GM18870 (cell line): ENCODE measurements around the gene OXA1L.
"Not testable (repeated sequence)": the region's sequence is repeated elsewhere in the genome, so short reads cannot be mapped to it uniquely, and the experiment has no call there.

Source experiments
- ATAC-seq: cut with Tn5 transposase; IDR thresholded peaks from one replicate; pipeline ENCODE4 v1.9.1; 2021; ENCODE audit warnings: moderate library complexity; ENCODE audit not compliant: unreplicated experiment

The OXA1L gene

GRCh38 chr14:22768947-22769346, 2.5 kb downstream of the OXA1L start:
- ATAC-seq = no peak

- ATAC-seq = no peak
Measured at GRCh38 chr14:22769369-22769768, 2.9 kb downstream of the OXA1L start.

GRCh38 chr14:22770481-22771187, 4.1 kb downstream of the OXA1L start:
- no peak for ATAC-seq

DNA sequence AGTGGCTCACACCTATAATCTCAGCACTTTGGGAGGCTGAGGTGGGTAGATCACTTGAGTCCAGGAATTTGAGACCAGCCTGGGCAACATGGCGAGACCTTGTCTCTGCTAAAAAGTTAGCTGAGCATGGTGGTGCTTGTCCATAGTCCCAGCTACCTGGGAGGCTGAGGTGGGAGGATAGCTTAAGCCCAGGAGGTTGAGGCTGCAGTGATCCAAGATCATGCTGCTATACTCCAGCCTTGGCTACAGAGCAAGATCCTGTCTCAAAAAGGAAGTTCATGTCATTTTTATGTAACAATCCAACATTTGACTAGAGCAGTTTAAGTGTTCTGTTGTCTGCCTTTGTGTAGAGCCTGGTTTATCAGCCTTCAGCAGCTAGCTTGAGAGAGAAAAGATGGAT, 6.2 kb downstream of the OXA1L start:
- ATAC-seq = no peak

GRCh38 chr14:22773162-22774010, 6.9 kb downstream of the OXA1L start:
- no peak for ATAC-seq

- ATAC-seq = no peak
Measured at GRCh38 chr14:22774011-22774706, 7.7 kb downstream of the OXA1L start.

DNA sequence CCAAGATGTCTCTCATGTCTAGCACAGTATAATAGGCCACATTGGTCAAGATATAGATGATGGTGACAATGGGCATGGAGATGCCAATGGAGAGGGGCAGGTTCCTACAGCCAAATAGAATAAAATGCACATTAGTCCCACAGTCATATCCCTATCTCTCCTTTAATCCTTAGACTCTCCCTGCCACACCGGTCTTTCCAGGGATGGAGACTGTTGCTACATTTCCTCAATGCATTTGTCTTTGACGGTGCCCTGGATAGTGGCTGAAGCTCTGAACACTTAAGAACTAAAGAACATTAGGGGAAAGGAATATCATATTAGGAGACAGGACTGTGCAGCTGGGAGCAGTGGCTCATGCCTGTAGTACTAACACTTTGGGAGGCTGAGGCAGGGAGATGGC, 9.7 kb downstream of the OXA1L start:
- no peak for ATAC-seq

GRCh38 chr14:22776849-22777248, 10.4 kb downstream of the OXA1L start:
- not testable (repeated sequence) for ATAC-seq

DNA sequence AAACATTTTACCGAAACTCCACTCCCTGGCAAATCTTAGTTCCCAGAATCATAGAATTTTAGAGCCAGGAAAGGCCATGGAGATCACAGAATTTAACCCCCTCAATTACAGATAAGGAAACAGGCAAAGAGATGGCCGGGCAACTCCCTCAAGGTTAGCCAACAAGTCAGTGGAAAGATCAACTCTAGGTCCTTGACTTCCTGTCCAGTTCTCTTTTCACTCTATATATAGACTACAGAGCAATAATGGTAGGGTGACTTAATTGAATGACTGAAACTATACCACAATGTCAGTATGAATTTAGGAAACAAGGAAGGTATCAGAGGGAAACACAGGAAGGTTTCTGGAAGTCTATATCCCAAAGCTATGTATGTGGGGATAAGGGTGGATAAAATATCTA, 11.6 kb downstream of the OXA1L start:
- no peak for ATAC-seq

DNA sequence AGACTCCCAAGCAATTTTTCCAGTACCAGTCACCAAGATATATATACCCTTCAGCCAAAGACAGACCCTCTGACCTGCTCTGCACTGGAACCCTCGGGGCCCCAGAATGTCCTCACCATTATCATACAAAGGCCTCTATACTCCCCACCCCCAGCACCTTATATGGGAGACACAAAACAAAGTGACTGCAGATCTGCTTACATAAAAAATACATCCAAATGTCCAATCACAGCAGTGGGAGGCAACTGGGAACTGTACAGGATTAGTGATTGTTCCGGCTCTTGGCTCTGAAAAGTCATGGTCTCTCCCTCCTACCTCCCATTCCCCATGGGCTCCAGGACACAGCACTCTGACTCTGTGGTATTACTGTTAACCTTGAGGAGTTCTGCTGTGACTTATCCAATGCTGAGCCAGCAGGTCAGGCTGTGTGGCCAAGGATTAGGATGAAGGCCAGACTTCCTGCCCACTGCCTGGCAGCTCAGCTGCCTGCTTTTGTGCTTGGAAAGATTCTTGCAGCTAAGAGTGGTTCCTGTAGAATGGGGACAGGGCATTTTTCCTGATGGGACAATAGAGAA, 13.7 kb downstream of the OXA1L start:
- ATAC-seq = no peak

- ATAC-seq = no peak
Measured at GRCh38 chr14:22780941-22781300, 14.4 kb downstream of the OXA1L start.

- ATAC-seq = no peak
Measured at GRCh38 chr14:22781301-22781991, 15.0 kb downstream of the OXA1L start.

GRCh38 chr14:22786685-22787084, 20.2 kb downstream of the OXA1L start:
- ATAC-seq = no peak

- ATAC-seq = no peak
Measured at GRCh38 chr14:22791301-22791700, 24.8 kb downstream of the OXA1L start.

- no peak for ATAC-seq
Measured at GRCh38 chr14:22792158-22792557, 25.7 kb downstream of the OXA1L start.

GRCh38 chr14:22793550-22793949, 27.1 kb downstream of the OXA1L start:
- ATAC-seq = not testable (repeated sequence)

DNA sequence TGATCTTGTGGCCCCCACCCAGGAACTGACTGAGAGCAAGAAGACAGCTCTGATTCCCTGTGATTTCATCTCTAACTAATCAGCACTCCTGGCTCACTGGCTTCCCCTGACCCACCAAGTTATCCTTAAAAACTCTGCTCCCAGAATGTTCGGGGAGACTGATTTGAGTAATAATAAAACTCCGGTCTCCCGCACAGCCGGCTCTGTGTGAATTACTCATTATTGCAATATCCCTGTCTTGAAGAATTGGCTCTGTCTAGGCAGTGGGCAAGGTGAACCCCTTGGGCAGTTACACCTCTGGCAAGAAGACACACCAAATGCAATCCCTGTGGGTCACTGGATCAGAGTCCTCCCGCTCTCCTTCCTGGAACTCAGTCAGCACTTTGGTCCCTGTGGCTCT, 27.5 kb downstream of the OXA1L start:
- no peak for ATAC-seq

DNA sequence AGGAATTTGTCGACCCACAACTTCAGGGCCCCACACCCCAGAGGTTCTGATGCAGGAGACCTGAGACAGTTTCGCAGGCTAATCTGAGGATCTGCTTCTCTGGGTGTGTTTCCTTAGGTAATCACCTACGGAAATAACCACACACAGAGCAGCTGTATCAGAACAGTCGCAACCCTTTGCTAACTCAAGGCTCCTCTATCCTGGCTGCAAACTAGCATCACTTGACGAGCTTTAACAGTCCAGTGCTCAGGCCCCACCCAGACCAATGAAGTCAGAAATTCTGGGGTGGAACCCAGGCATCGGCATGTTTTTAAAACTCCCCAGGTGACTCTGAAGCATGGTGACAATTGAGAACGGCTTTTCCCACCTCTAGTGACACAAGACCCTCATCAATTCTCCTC, 28.1 kb downstream of the OXA1L start:
- ATAC-seq = peak; percentile 39

- peak; percentile 49 for ATAC-seq
Measured at GRCh38 chr14:22796087-22796707, 29.7 kb downstream of the OXA1L start.
